K562 (cell line): ENCODE results near the gene EPHB4. TPM values are rescaled to one million over a fixed set of nuclear protein-coding genes. Genes with fewer than 3 reads are reported as not detected.
A peak's percentile ranks its signal among the peaks of the same experiment; 100 is the strongest.

Experiments used
- CC2D1A ChIP-seq: fragments of 450-650 bp; IDR thresholded peaks from 2 replicates; pipeline ENCODE4 v1.6.1; 2017; ENCODE audit warnings: mild to moderate bottlenecking
- COPS2 ChIP-seq: fragments of 450-650 bp; conservative IDR thresholded peaks from 2 replicates; pipeline ENCODE4 v1.6.1; 2016; ENCODE audit warnings: mild to moderate bottlenecking, moderate library complexity
- HLTF ChIP-seq: fragments of 450-650 bp; IDR thresholded peaks from 2 replicates; pipeline ENCODE4 v1.6.1; 2016
- KLF10 ChIP-seq: fragments of 250-450 bp; sonication (Bioruptor Pico); IDR thresholded peaks from 2 replicates; pipeline ENCODE4 v1.6.1; 2021; ENCODE audit warnings: matching md5 sums
- MYBL2 ChIP-seq, 2 experiments: fragments of 450-650 bp in 1 of 2; sonication (generic) in 1 of 2; formaldehyde crosslinking in 1 of 2; IDR thresholded peaks; 2 replicates each; pipeline versions ENCODE4 v1.6.1 to v1.8.1; 2017 to 2022; ENCODE audit warnings: borderline replicate concordance in 1 of 2, inconsistent platforms in 1 of 2, low read depth in 1 of 2, mild to moderate bottlenecking in 1 of 2, missing genetic modification reagents in 1 of 2, moderate library complexity in 1 of 2
- SP1 ChIP-seq: sonication (generic); formaldehyde crosslinking; IDR thresholded peaks from 2 replicates; pipeline ENCODE4 v1.8.1; 2022; ENCODE audit warnings: mild to moderate bottlenecking, missing genetic modification reagents
- SREBF1 ChIP-seq: fragments of 150-350 bp; IDR thresholded peaks from 2 replicates; pipeline ENCODE4 v1.6.1; 2014; ENCODE audit warnings: antibody characterized with exemption, low read depth, low read length, borderline replicate concordance
- ZC3H8 ChIP-seq: fragments of 450-650 bp; IDR thresholded peaks from 2 replicates; pipeline ENCODE4 v1.6.1; 2017
- ZFX ChIP-seq: sonication (generic); formaldehyde crosslinking; IDR thresholded peaks from 2 replicates; pipeline ENCODE4 v1.8.0; 2022; ENCODE audit warnings: mild to moderate bottlenecking, missing genetic modification reagents, moderate library complexity
- ZNF140 ChIP-seq: fragments of 250-450 bp; sonication (Bioruptor Pico); IDR thresholded peaks from 2 replicates; pipeline ENCODE4 v1.8.0; 2021; ENCODE audit warnings: moderate library complexity, mild to moderate bottlenecking, inconsistent platforms
- ZNF57 ChIP-seq: fragments of 450-650 bp; formaldehyde crosslinking; IDR thresholded peaks from 2 replicates; pipeline ENCODE4 v1.4.0; 2020; ENCODE audit warnings: mild to moderate bottlenecking, moderate library complexity
- ZNF668 ChIP-seq: fragments of 250-450 bp; sonication (Bioruptor Pico); IDR thresholded peaks from 2 replicates; pipeline ENCODE4 v1.8.0; 2022; ENCODE audit warnings: mild to moderate bottlenecking, inconsistent platforms
- ZNF75A ChIP-seq: fragments of 450-650 bp; formaldehyde crosslinking; IDR thresholded peaks from 2 replicates; pipeline ENCODE4 v1.4.0; 2020; ENCODE audit warnings: mild to moderate bottlenecking
- ZNF764 ChIP-seq: fragments of 250-450 bp; sonication (Bioruptor Pico); IDR thresholded peaks from 2 replicates; pipeline ENCODE4 v1.4.0; 2020; ENCODE audit warnings: low read depth, mild to moderate bottlenecking, moderate library complexity
- polyA plus RNA-seq, 8 experiments: library from polyadenylated mRNA; depleted of rRNA in 4 of 8; stranded (reverse) in 5 of 8; unstranded in 3 of 8; fragments of >200 nt; fragmentation: Nextera tagmentation in 2 of 8; fragmentation: Illumina TruSeq in 1 of 8; extraction: Ambion mirVana in 2 of 8; extraction: Trizol in 1 of 8; gene quantifications; 2 replicates each; pipeline versions ENCODE4 v1.2.1 to v1.2.3, GENCODE V29; 2011 to 2014; ENCODE audit warnings: inconsistent platforms in 1 of 8, missing spikeins in 1 of 8
- total RNA-seq, 7 experiments: library from RNA; depleted of rRNA in 6 of 7; stranded (reverse); fragments of >200 nt in 6 of 7; fragmentation: Illumina TruSeq in 2 of 7; extraction: Trizol in 2 of 7; gene quantifications; 2 replicates each; pipeline versions ENCODE4 v1.2.1 to v1.2.3, GENCODE V29; 2011 to 2021; ENCODE audit warnings: low replicate concordance in 1 of 7
- TF ChIP-seq, protein P1 (sequence below): conservative IDR thresholded peaks from 2 replicates; pipeline ENCODE4 v1.6.1; 2011; ENCODE audit warnings: low read depth, mild to moderate bottlenecking, low read length; ENCODE audit not compliant: control insufficient read depth
- TF ChIP-seq, protein P2 (sequence below): fragments of 450-650 bp; conservative IDR thresholded peaks from 2 replicates; pipeline ENCODE4 v1.6.1; 2016; ENCODE audit warnings: missing genetic modification characterization, low read depth, mild to moderate bottlenecking, control low read depth, missing compliant biosample characterization
- TF ChIP-seq, protein P3 (sequence below): fragments of 450-650 bp; conservative IDR thresholded peaks from 2 replicates; pipeline ENCODE4 v1.6.1; 2016; ENCODE audit warnings: missing genetic modification characterization, low read depth, mild to moderate bottlenecking, missing compliant biosample characterization, moderate library complexity
- TF ChIP-seq, protein P4 (sequence below): sonication (generic); formaldehyde crosslinking; IDR thresholded peaks from 2 replicates; pipeline ENCODE4 v1.8.1; 2023; ENCODE audit warnings: mild to moderate bottlenecking, missing genetic modification reagents
- TF ChIP-seq, protein P5 (sequence below): sonication (generic); formaldehyde crosslinking; IDR thresholded peaks from 2 replicates; pipeline ENCODE4 v1.8.0; 2022; ENCODE audit warnings: mild to moderate bottlenecking, missing genetic modification reagents
- TF ChIP-seq, protein P6 (sequence below): IDR thresholded peaks from 2 replicates; pipeline ENCODE4 v1.6.1; 2012; ENCODE audit warnings: low read depth, low read length, improper control_type of control experiment, borderline replicate concordance

Gene EPHB4
- total and polyA plus RNA-seq, 9 of the 15 experiments (the other 6 are each of a cell fraction or from before 2014, with no cell fraction given), result 1.2 to 82.1 (median 37.9) TPM

DNA sequence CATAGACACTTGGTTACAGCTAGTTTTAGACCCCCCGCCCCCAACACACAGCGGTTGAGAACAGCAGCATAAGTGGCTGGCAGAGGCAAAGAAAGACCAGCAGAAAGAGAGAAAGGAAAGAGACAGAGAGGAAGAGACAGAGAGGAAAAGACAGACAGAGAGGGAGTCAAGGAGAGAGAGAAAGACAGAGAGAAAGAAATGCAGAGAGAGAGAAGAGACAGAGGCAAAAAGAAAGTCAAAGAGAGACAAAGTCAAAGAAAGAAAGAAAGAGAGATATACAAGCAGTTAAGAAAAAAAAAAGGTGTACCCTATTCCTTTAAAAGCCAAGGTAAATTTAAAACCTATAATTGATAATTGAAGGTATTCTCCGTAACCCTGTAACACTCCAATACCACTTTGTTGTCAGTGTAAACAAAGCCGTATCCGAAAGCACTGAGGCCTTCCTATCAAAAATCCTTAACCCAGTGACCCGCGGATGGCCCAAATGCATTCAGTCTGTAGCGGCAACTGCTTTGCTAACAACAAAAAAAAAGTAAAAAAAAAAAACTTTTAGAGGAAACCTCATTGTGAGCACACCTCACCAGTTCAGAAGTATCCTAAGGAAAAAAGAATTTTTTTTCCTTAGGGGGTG, 13.3 kb upstream of the EPHB4 start (continued):
- TF ChIP-seq COPS2 (no peak), KLF10 (CRISPR knock-in tag) (no peak), ZNF668 (no peak), CC2D1A (peak; percentile 58; the same call in 1 of the 2 replicates), SREBF1 (no peak), ZFX (CRISPR knock-in tag) (peak; percentile 67), SP1 (CRISPR knock-in tag) (no peak), ZNF75A (CRISPR knock-in tag) (no peak), MYBL2 (IDR thresholded peaks at IDR 0.05; ENCODE audit: low read depth) (no peak), MYBL2 (CRISPR knock-in tag; IDR thresholded peaks at IDR 0.05; ENCODE audit: borderline replicate concordance) (no peak), ZNF140 (CRISPR knock-in tag) (no peak), ZNF764 (CRISPR knock-in tag) (no peak), HLTF (peak; percentile 96), ZNF57 (CRISPR knock-in tag) (no peak), ZC3H8 (0 out of 2 replicates have a peak, but pooled peaks have one; percentile 78)
- TF ChIP-seq, protein P1, sequence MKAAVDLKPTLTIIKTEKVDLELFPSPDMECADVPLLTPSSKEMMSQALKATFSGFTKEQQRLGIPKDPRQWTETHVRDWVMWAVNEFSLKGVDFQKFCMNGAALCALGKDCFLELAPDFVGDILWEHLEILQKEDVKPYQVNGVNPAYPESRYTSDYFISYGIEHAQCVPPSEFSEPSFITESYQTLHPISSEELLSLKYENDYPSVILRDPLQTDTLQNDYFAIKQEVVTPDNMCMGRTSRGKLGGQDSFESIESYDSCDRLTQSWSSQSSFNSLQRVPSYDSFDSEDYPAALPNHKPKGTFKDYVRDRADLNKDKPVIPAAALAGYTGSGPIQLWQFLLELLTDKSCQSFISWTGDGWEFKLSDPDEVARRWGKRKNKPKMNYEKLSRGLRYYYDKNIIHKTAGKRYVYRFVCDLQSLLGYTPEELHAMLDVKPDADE, result no peak
- TF ChIP-seq, protein P2, sequence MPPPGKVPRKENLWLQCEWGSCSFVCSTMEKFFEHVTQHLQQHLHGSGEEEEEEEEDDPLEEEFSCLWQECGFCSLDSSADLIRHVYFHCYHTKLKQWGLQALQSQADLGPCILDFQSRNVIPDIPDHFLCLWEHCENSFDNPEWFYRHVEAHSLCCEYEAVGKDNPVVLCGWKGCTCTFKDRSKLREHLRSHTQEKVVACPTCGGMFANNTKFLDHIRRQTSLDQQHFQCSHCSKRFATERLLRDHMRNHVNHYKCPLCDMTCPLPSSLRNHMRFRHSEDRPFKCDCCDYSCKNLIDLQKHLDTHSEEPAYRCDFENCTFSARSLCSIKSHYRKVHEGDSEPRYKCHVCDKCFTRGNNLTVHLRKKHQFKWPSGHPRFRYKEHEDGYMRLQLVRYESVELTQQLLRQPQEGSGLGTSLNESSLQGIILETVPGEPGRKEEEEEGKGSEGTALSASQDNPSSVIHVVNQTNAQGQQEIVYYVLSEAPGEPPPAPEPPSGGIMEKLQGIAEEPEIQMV, result no peak
- TF ChIP-seq, protein P3, sequence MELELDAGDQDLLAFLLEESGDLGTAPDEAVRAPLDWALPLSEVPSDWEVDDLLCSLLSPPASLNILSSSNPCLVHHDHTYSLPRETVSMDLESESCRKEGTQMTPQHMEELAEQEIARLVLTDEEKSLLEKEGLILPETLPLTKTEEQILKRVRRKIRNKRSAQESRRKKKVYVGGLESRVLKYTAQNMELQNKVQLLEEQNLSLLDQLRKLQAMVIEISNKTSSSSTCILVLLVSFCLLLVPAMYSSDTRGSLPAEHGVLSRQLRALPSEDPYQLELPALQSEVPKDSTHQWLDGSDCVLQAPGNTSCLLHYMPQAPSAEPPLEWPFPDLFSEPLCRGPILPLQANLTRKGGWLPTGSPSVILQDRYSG (tag), result no peak
- TF ChIP-seq, protein P4, sequence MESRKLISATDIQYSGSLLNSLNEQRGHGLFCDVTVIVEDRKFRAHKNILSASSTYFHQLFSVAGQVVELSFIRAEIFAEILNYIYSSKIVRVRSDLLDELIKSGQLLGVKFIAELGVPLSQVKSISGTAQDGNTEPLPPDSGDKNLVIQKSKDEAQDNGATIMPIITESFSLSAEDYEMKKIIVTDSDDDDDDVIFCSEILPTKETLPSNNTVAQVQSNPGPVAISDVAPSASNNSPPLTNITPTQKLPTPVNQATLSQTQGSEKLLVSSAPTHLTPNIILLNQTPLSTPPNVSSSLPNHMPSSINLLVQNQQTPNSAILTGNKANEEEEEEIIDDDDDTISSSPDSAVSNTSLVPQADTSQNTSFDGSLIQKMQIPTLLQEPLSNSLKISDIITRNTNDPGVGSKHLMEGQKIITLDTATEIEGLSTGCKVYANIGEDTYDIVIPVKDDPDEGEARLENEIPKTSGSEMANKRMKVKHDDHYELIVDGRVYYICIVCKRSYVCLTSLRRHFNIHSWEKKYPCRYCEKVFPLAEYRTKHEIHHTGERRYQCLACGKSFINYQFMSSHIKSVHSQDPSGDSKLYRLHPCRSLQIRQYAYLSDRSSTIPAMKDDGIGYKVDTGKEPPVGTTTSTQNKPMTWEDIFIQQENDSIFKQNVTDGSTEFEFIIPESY (CRISPR knock-in tag), result no peak
- TF ChIP-seq, protein P5, sequence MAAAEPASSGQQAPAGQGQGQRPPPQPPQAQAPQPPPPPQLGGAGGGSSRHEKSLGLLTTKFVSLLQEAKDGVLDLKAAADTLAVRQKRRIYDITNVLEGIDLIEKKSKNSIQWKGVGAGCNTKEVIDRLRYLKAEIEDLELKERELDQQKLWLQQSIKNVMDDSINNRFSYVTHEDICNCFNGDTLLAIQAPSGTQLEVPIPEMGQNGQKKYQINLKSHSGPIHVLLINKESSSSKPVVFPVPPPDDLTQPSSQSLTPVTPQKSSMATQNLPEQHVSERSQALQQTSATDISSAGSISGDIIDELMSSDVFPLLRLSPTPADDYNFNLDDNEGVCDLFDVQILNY (CRISPR knock-in tag), result no peak
- TF ChIP-seq, protein P6, sequence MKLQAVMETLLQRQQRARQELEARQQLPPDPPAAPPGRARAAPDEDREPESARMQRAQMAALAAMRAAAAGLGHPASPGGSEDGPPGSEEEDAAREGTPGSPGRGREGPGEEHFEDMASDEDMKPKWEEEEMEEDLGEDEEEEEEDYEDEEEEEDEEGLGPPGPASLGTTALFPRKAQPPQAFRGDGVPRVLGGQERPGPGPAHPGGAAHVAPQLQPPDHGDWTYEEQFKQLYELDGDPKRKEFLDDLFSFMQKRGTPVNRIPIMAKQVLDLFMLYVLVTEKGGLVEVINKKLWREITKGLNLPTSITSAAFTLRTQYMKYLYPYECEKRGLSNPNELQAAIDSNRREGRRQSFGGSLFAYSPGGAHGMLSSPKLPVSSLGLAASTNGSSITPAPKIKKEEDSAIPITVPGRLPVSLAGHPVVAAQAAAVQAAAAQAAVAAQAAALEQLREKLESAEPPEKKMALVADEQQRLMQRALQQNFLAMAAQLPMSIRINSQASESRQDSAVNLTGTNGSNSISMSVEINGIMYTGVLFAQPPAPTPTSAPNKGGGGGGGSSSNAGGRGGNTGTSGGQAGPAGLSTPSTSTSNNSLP, result no peak
